Spleen (tissue), 11 donors: ENCODE data around the gene UBL5. TPM values are rescaled to one million over a fixed set of nuclear protein-coding genes. Genes with fewer than 3 reads are reported as not detected.

ENCODE experiments used
- DNase-seq: peaks from one replicate; pipeline ENCODE4 v3.0.0-alpha.2; 2020
- H3K27ac ChIP-seq, 8 donors: fragments of 200-600 bp; sonication (generic) in 7 of 8; 1 replicate in 4 of 8; 2 replicates in 4 of 8; pipeline versions ENCODE4 v1.5.0 to v1.8.0; 2016 to 2021; ENCODE audit warnings: inconsistent platforms in 4 of 8, mild to moderate bottlenecking in 4 of 8, moderate library complexity in 1 of 8
- H3K27me3 ChIP-seq, 7 donors: fragments of 200-600 bp; sonication (generic) in 6 of 7; replicated peaks in 1 of 7; 1 replicate in 4 of 7; 2 replicates in 3 of 7; pipeline versions ENCODE4 v1.5.0 to v1.8.0; 2016 to 2021; ENCODE audit warnings: inconsistent platforms in 3 of 7, mild to moderate bottlenecking in 1 of 7
- H3K36me3 ChIP-seq, 6 donors: fragments of 200-600 bp; sonication (generic) in 5 of 6; 1 replicate in 4 of 6; 2 replicates in 2 of 6; pipeline versions ENCODE4 v1.5.0 to v1.8.0; 2016 to 2021; ENCODE audit warnings: inconsistent platforms in 2 of 6
- H3K4me1 ChIP-seq, 6 donors: fragments of 200-600 bp; sonication (generic) in 5 of 6; 1 replicate in 3 of 6; 2 replicates in 3 of 6; pipeline versions ENCODE4 v1.5.0 to v1.8.0; 2016 to 2021; ENCODE audit warnings: inconsistent platforms in 3 of 6
- H3K4me3 ChIP-seq, 8 donors: fragments of 200-600 bp; sonication (generic) in 7 of 8; 1 replicate in 4 of 8; 2 replicates in 4 of 8; pipeline versions ENCODE4 v1.5.0 to v1.8.0; 2016 to 2021; ENCODE audit warnings: inconsistent platforms in 4 of 8, mild to moderate bottlenecking in 4 of 8, moderate library complexity in 2 of 8
- H3K9me3 ChIP-seq, 8 donors: fragments of 200-600 bp; sonication (generic) in 7 of 8; 1 replicate in 4 of 8; 2 replicates in 4 of 8; pipeline versions ENCODE4 v1.5.0 to v1.8.0; 2016 to 2021; ENCODE audit warnings: inconsistent platforms in 4 of 8
- CTCF ChIP-seq, 11 experiments: fragments of 200-600 bp in 7 of 11; fragments of 450-650 bp in 4 of 11; sonication (generic) in 4 of 11; IDR thresholded peaks in 8 of 11; conservative IDR thresholded peaks in 3 of 11; 1 replicate in 7 of 11; 2 replicates in 4 of 11; pipeline versions ENCODE4 v1.4.0 to v1.8.0; 2016 to 2021; ENCODE audit warnings: antibody characterized with exemption in 11 of 11, inconsistent platforms in 4 of 11, mild to moderate bottlenecking in 1 of 11
- POLR2A ChIP-seq, 3 donors: fragments of 450-650 bp; IDR thresholded peaks; one replicate each; pipeline ENCODE4 v1.5.1; 2017; ENCODE audit warnings: antibody characterized with exemption in 3 of 3, mild to moderate bottlenecking in 1 of 3
- POLR2AphosphoS5 ChIP-seq, 3 donors: sonication (generic); formaldehyde crosslinking; IDR thresholded peaks; one replicate each; pipeline ENCODE4 v1.5.1; 2017; ENCODE audit warnings: antibody characterized with exemption in 3 of 3
- WGBS, 5 donors: extraction: QIAGEN DNeasy Blood & Tissue Kit in 3 of 5; methylation state at CpG; one replicate each; pipeline versions ENCODE4 v1.1.5 to v1.1.7; 2013 to 2018; 5-methylcytosine and 5-hydroxymethylcytosine counted together
- intact Hi-C: fragments of 100-400 bp; cut with DNase I; formaldehyde crosslinking; loops from one replicate; pipeline ENCODE4 v1.15.0; 2023; ENCODE audit warnings: low total_unique reads
- polyA plus RNA-seq, 3 donors: library from polyadenylated mRNA; stranded (reverse); fragments of 200-250 nt; gene quantifications; one replicate each; pipeline ENCODE4 v1.2.1, GENCODE V29; 2013
- total RNA-seq, 7 donors: library from RNA; depleted of rRNA in 3 of 7; stranded (reverse); fragments of >200 nt in 3 of 7; fragmentation: NEBNext Ultra II Directional in 4 of 7; extraction: Animal tissue kit (Norgen Biotek cat#: 25700) in 4 of 7; gene quantifications; one replicate each; pipeline versions ENCODE4 v1.1.0 to v1.2.1, GENCODE V29; 2016 to 2021
- donor health status: healthy with polysubstance abuse.
- donor health status: DM: no; HTN: no; CAD: no; lungs with moderate emphysema.
- donor health status: DM: no; HTN: no; CAD: no.
- donor health status: Bipolar disorder and iron deficiency.
- donor health status: healthy.
- donor health status: DM: no; HTN: no; CAD: no.
- donor health status: DM: yes; HTN: yes; CAD: no.

Gene UBL5
- total and polyA plus RNA-seq, 10 donors, result 180 to 778 (median 269) TPM

DNA sequence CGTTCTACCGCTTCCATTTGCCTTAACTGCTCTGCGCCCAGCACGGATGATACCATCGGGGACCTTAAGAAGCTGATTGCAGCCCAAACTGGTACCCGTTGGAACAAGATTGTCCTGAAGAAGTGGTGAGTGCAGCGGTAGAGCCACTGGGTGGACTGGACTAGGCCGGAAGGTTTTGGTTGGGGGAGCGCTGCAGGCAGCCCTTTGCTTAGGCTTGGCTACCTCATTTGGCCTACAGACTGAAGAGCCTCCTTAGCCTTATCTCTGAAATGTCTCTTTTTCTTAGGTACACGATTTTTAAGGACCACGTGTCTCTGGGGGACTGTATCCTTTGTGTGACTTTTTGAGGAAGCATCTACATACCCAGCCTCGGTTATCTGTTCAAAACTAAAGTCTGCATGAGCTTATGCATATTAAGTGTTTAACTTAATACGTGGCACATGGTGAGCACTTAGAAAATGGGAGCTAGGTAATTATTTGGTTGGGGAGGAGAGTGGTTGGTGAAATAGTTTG is 889 bp downstream of the UBL5 start:
- Histone ChIP-seq H3K27ac (peak overlapping the region in 4 of 8 donors; percentile 87 to 90 (median 88)), H3K9me3 (no peaks in the 10 kb centered on the region), H3K36me3 (peaks cover 0 to 45% (median 18%) of the 10 kb centered on the region in 6 donors), H3K4me3 (peak overlapping the region; percentile 81 to 98 (median 88)), H3K4me1 (peaks cover 20 to 41% (median 32%) of the 10 kb centered on the region in 6 donors), H3K27me3 (no peaks in the 10 kb centered on the region)
- no peak for DNase-seq
- WGBS, 5 donors, result 35 to 42% (median 41%) methylated on average over 13 of the region's 13 CpGs
- no peak for TF ChIP-seq POLR2A (IDR thresholded peaks at IDR 0.05)
- TF ChIP-seq CTCF (IDR thresholded peaks at IDR 0.05 in 8 of 11, conservative IDR thresholded peaks at IDR 0.05 in 3 of 11), result no peak
- TF ChIP-seq POLR2AphosphoS5 (IDR thresholded peaks at IDR 0.05), result no peak
- intact Hi-C loops, result no loop called here

GRCh38 chr19:9834307-9834725 is 6.6 kb downstream of the UBL5 start:
- intact Hi-C loops, result no loop called here
- H3K9me3 ChIP-seq, result no peaks in the 10 kb centered on the region
- H3K4me3 ChIP-seq, result peak overlapping the region in 7 of 8 donors; percentile 92 to 99 (median 97)
- peaks cover 0 to 42% (median 28%) of the 10 kb centered on the region in 6 donors for H3K36me3 ChIP-seq
- TF ChIP-seq CTCF (IDR thresholded peaks at IDR 0.05 in 8 of 11, conservative IDR thresholded peaks at IDR 0.05 in 3 of 11) (no peak), POLR2AphosphoS5 (IDR thresholded peaks at IDR 0.05) (no peak), POLR2A (IDR thresholded peaks at IDR 0.05) (no peak)
- WGBS, 5 donors, result 62 to 73% (median 65%) methylated on average over 6 of the region's 6 CpGs
- H3K27me3 ChIP-seq, result no peaks in the 10 kb centered on the region
- DNase-seq, result no peak
- H3K4me1 ChIP-seq, result peaks cover 12 to 51% (median 30%) of the 10 kb centered on the region in 6 donors
- H3K27ac ChIP-seq, result peak overlapping the region in 5 of 8 donors; percentile 70 to 90 (median 84)

- Histone ChIP-seq H3K4me1 (peaks cover 12 to 45% (median 28%) of the 10 kb centered on the region in 6 donors), H3K4me3 (peak within 1 kb of the TSS; percentile 92 to 99 (median 98)), H3K27me3 (no peaks in the 10 kb centered on the region), H3K36me3 (peaks cover 0 to 42% (median 29%) of the 10 kb centered on the region in 6 donors), H3K27ac (peak within 1 kb of the TSS; percentile 51 to 90 (median 77)), H3K9me3 (no peaks in the 10 kb centered on the region)
- TF ChIP-seq POLR2A (IDR thresholded peaks at IDR 0.05) (peak in 1 of 3 donors; percentile 38), CTCF (IDR thresholded peaks at IDR 0.05 in 8 of 11, conservative IDR thresholded peaks at IDR 0.05 in 3 of 11) (peak; percentile 57 to 90 (median 82)), POLR2AphosphoS5 (IDR thresholded peaks at IDR 0.05) (peak; percentile 81 to 91 (median 86))
- 0 to 1% (median 1%) methylated on average over 26 to 73 of the region's 73 CpGs for WGBS, 5 donors
- DNase-seq, result peak; percentile 99
- intact Hi-C loops, result no loop called here
These were observed 7.2 kb downstream of the UBL5 start, which contains the start of gene PIN1 for GRCh38 chr19:9834726-9835506. Gene PIN1 (plus strand): TSS chr19:9835318. CDS start chr19:9835345, 27 bp downstream.

DNA sequence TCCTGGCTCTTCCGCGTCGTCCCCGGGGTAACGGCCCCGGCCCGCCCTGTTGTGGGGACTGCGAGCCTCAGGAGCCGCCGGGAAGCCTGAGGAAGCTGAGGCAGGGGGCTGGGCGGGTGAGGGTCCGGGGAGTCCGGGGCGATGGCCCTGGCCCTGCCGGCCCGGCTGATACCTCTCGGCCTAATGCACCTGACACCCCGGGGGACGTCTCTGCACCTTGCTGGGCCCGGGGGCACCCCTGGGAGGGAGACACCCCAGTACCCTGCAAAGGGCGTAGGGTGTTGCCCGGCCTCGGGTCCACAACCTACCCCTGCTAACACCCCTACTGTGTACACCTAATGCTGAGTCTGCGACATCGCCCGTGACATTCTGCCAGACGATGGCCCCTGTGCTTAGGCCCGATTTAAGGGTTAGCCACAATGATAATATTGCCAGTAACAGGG is 7.8 kb downstream of the UBL5 start:
- H3K9me3 ChIP-seq, result no peaks in the 10 kb centered on the region
- H3K4me3 ChIP-seq, result peak overlapping the region; percentile 92 to 99 (median 98)
- H3K27me3 ChIP-seq, result no peaks in the 10 kb centered on the region
- H3K4me1 ChIP-seq, result peaks cover 12 to 43% (median 28%) of the 10 kb centered on the region in 6 donors
- DNase-seq, result no peak
- WGBS, 5 donors, result 2 to 6% (median 3%) methylated on average over 8 to 28 of the region's 28 CpGs
- intact Hi-C loops, result no loop called here
- TF ChIP-seq POLR2A (IDR thresholded peaks at IDR 0.05) (no peak), POLR2AphosphoS5 (IDR thresholded peaks at IDR 0.05) (no peak), CTCF (IDR thresholded peaks at IDR 0.05 in 8 of 11, conservative IDR thresholded peaks at IDR 0.05 in 3 of 11) (no peak)
- peak overlapping the region; percentile 51 to 90 (median 77) for H3K27ac ChIP-seq
- H3K36me3 ChIP-seq, result peaks cover 0 to 42% (median 30%) of the 10 kb centered on the region in 6 donors
